Measurements from ENCODE around the gene CNGA1.
"Not testable (repeated sequence)": the region's sequence is repeated elsewhere in the genome, so short reads cannot be mapped to it uniquely, and the experiment has no call there.

The CNGA1 gene

GRCh38 chr4:48028696-48029095 lies 12.2 kb upstream of the CNGA1 start:
- DNase-seq = no peak

GRCh38 chr4:48027653-48028052 lies 11.2 kb upstream of the CNGA1 start:
- DNase-seq = no peak

GRCh38 chr4:48025005-48025404 lies 8.5 kb upstream of the CNGA1 start:
- DNase-seq = no peak

GRCh38 chr4:48024522-48024921 lies 8.0 kb upstream of the CNGA1 start:
- DNase-seq = no peak

- DNase-seq = no peak
Observed at GRCh38 chr4:48022192-48022799, 5.8 kb upstream of the CNGA1 start.

- no peak for DNase-seq
Observed at GRCh38 chr4:48021100-48021499, 4.6 kb upstream of the CNGA1 start.

- DNase-seq = no peak
Observed at GRCh38 chr4:48018112-48018511, 1.6 kb upstream of the CNGA1 start.

- no peak for DNase-seq
Observed at GRCh38 chr4:48017108-48017571, 659 bp upstream of the CNGA1 start.

- DNase-seq = no peak
Observed at GRCh38 chr4:48015678-48016077, 803 bp downstream of the CNGA1 start.

- DNase-seq = no peak
Observed at GRCh38 chr4:48015216-48015615, 1.3 kb downstream of the CNGA1 start.

- DNase-seq = no peak
Observed at GRCh38 chr4:48012824-48013223, 3.7 kb downstream of the CNGA1 start.

- no peak for DNase-seq
Observed at GRCh38 chr4:48011722-48012121, 4.8 kb downstream of the CNGA1 start.

GRCh38 chr4:48010906-48011305 lies 5.6 kb downstream of the CNGA1 start:
- DNase-seq = not testable (repeated sequence)

GRCh38 chr4:48008021-48008596 lies 8.4 kb downstream of the CNGA1 start:
- no peak for DNase-seq

- no peak for DNase-seq
Observed at GRCh38 chr4:48005781-48006180, 10.7 kb downstream of the CNGA1 start.

GRCh38 chr4:48003568-48003967 lies 12.9 kb downstream of the CNGA1 start:
- DNase-seq = not testable (repeated sequence)

- no peak for DNase-seq
Observed at GRCh38 chr4:48002267-48002666, 14.2 kb downstream of the CNGA1 start.

GRCh38 chr4:47996021-47996420 lies 20.5 kb downstream of the CNGA1 start:
- no peak for DNase-seq

- not testable (repeated sequence) for DNase-seq
Observed at GRCh38 chr4:47992475-47992874, 24.0 kb downstream of the CNGA1 start.

- DNase-seq = no peak
Observed at GRCh38 chr4:47990145-47990544, 26.3 kb downstream of the CNGA1 start.

GRCh38 chr4:47974566-47974965 lies 41.9 kb downstream of the CNGA1 start:
- DNase-seq = no peak

- no peak for DNase-seq
Observed at GRCh38 chr4:47972721-47973120, 43.8 kb downstream of the CNGA1 start.

- DNase-seq = no peak
Observed at GRCh38 chr4:47972181-47972580, 44.3 kb downstream of the CNGA1 start.

- DNase-seq = no peak
Observed at GRCh38 chr4:47968847-47969246, 47.6 kb downstream of the CNGA1 start.

- no peak for DNase-seq
Observed at GRCh38 chr4:47954677-47955076, 61.8 kb downstream of the CNGA1 start.
